Measurements from ENCODE around the gene HMOX2. TPM values are rescaled to one million over a fixed set of nuclear protein-coding genes. Genes with fewer than 3 reads are reported as not detected.

HMOX2 gene
- total RNA-seq, 1 experiment from 2014 or later = 55.1 TPM

DNA sequence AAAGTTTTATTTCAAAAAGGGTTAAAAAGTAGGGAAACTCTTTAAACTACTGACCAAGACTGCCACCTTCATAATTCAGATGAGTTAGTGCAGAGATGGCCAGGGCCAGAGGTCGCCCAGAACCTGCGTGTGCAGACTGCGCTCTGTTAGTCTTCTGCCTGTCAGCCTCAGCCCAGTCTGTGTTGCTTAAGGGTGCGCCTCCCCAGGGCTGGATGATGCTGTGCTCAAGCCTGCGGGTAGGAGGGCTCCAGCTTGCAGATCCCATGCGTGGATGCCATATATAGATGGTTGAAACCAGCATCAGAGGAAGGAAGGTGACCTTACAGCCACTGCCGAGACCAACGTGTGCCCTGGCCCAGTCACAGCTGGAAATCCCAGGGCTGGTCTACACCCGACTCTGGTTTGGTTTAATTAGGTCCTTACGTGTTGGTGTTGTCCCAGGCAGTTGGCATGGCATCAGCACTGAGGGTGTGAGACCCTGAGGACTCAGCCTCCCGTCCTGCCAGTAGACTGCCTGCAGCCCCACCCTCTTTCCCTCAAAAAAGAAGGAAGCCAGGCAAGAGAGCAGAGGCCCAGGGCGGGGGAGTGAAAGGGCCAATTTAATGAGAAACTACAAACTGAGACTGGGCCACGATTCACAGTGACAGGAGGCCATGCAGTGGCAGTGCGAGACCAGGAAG, 34.7 kb downstream of the HMOX2 start:
- no peak overlapping the region for H3K4me3 ChIP-seq (replicated peaks in 1 of 2; ENCODE audit: low read depth in 1 of 2, low read length in 2 of 2)
- CTCF ChIA-PET = interaction anchor here (1.4 kb wide), 1 partner anchor 75 kb away, joined by 3 read pairs; no protein-coding TSS in a partner anchor
- H3K9me3 ChIP-seq (ENCODE audit: control insufficient read depth in 1 of 2, insufficient read depth in 1 of 2, low read depth in 1 of 2, low read length in 2 of 2) = no peaks in the 10 kb centered on the region
- DNase-seq (ENCODE audit: low read depth, low spot score) (no peak), ATAC-seq (no peak; the same call in 1 of the 2 replicates)
- peaks cover 30 to 45% of the 10 kb centered on the region in 2 experiments for H3K36me3 ChIP-seq (ENCODE audit: control insufficient read depth in 1 of 2, insufficient read depth in 2 of 2, low read length in 2 of 2)
- H3K4me1 ChIP-seq (ENCODE audit: control insufficient read depth in 1 of 2, insufficient read depth in 2 of 2, low read length in 2 of 2) = peaks cover 0 to 8% of the 10 kb centered on the region in 2 experiments; a peak in 1 of 4 replicates
- H3K27ac ChIP-seq (ENCODE audit: low read depth, low read length) = no peak overlapping the region
- H3K27me3 ChIP-seq (ENCODE audit: insufficient read depth, low read length) = no peaks in the 10 kb centered on the region
- peaks cover 4% of the 10 kb centered on the region; the same call in 1 of the 2 replicates for H4K20me1 ChIP-seq (ENCODE audit: insufficient read depth)
- H2AFZ ChIP-seq (ENCODE audit: low read depth, low read length, poor library complexity, severe bottlenecking) = no peak overlapping the region
- no peak overlapping the region for H3K4me2 ChIP-seq (ENCODE audit: low read length)
- POLR2A ChIA-PET = no interaction called here
- H3K79me2 ChIP-seq (ENCODE audit: insufficient read depth, low read length) = peaks cover 6% of the 10 kb centered on the region; the same call in 1 of the 2 replicates
- no peak overlapping the region for H3K9ac ChIP-seq (ENCODE audit: low read length)
- no peaks in the 10 kb centered on the region for H3K9me2 ChIP-seq (ENCODE audit: insufficient read depth)
- RAD21 ChIA-PET (ENCODE audit: low non-redundant PET in 1 of 2, low total read pairs in 2 of 2, uncharacterized antibody in 2 of 2, unreplicated experiment in 2 of 2) = no interaction called here
- no TSS peak for BruUV-seq (replicated peaks)
- TF ChIP-seq POLR2A (IDR thresholded peaks at IDR 0.05; ENCODE audit: borderline replicate concordance, extremely low read depth, insufficient read depth, insufficient read length) (no peak), ZNF274 (IDR thresholded peaks at IDR 0.05; ENCODE audit: low read depth, low read length) (no peak), SIN3A (IDR thresholded peaks at IDR 0.05; ENCODE audit: low read depth) (no peak), CBX3 (IDR thresholded peaks at IDR 0.05; ENCODE audit: low read depth) (no peak), ZBTB33 (IDR thresholded peaks at IDR 0.05; ENCODE audit: extremely low read depth, insufficient replicate concordance, low read length) (no peak), FOSL1 (IDR thresholded peaks at IDR 0.05; ENCODE audit: low read depth) (no peak), SRF (IDR thresholded peaks at IDR 0.05; ENCODE audit: low read depth) (no peak), CEBPB (IDR thresholded peaks at IDR 0.05; ENCODE audit: low read depth) (no peak), POLR2AphosphoS5 (IDR thresholded peaks at IDR 0.05; ENCODE audit: low read depth, low read length) (no peak), EGR1 (IDR thresholded peaks at IDR 0.05; ENCODE audit: low read depth) (no peak), RAD21 (IDR thresholded peaks at IDR 0.05; ENCODE audit: low read depth) (no peak)
- TF ChIP-seq, protein P1, sequence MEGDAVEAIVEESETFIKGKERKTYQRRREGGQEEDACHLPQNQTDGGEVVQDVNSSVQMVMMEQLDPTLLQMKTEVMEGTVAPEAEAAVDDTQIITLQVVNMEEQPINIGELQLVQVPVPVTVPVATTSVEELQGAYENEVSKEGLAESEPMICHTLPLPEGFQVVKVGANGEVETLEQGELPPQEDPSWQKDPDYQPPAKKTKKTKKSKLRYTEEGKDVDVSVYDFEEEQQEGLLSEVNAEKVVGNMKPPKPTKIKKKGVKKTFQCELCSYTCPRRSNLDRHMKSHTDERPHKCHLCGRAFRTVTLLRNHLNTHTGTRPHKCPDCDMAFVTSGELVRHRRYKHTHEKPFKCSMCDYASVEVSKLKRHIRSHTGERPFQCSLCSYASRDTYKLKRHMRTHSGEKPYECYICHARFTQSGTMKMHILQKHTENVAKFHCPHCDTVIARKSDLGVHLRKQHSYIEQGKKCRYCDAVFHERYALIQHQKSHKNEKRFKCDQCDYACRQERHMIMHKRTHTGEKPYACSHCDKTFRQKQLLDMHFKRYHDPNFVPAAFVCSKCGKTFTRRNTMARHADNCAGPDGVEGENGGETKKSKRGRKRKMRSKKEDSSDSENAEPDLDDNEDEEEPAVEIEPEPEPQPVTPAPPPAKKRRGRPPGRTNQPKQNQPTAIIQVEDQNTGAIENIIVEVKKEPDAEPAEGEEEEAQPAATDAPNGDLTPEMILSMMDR (IDR thresholded peaks at IDR 0.05 in 2 of 3, conservative IDR thresholded peaks at IDR 0.05 in 1 of 3; ENCODE audit: borderline replicate concordance in 1 of 3, insufficient read depth in 1 of 3, low read depth in 2 of 3, low read length in 2 of 3) = no peak
- intact Hi-C loops (cut with micrococcal nuclease) = loop anchor here (10.0 kb wide), 1 partner anchor 144 kb away; no protein-coding TSS in a partner anchor

Data from HCT116 (cell line).